Hematopoietic multipotent progenitor cell treated with erythropoietin and hydrocortisone succinate and interleukin-3 and kit ligand, for 6 days (in vitro differentiated cells): ENCODE results near the gene PSMA6.
"Not testable (repeated sequence)": the region's sequence is repeated elsewhere in the genome, so short reads cannot be mapped to it uniquely, and the experiment has no call there.

Experiments
- DNase-seq: peaks from one replicate; pipeline ENCODE4 v3.0.0-alpha.2; 2015

Gene PSMA6

DNA sequence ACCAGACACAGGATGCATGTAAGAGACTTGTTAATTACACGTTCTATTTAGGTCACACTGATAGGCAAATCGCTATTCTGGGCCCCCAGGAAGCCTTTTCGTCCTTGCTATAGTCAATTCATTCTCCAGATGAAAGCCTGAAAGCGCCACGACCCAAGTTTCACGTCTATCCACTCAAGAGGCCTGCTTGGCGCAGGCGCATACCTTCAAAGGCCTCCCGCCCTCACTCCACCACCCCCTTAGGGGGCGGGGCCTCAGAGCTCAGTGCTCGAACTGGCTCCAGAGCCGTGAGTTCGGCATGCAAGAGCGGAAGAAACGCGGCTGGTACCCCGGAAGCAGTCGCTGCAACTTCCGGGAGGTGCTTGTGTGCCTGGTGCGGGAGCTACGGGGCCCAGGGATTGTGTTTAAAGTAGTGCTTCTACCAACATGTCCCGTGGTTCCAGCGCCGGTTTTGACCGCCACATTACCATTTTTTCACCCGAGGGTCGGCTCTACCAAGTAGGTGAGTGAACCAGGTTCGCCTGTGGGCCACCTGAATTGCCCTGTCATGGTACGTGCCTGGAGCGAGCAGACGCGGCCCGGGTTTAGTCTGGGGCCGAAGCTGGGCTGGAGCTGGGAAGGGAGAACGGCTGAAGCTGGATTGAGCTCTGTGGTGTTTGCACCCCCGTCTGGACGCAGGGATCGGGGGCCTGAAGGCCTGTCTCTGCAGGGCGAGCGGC, at the start of gene PSMA6:
Gene PSMA6, plus strand, starts transcription at position 332 of the 719 bp plus-strand sequence. Its CDS starts 95 bp downstream, at position 427.
- DNase-seq: peak; percentile 100

GRCh38 chr14:35242599-35243311, 49.4 kb upstream of the PSMA6 start:
- no peak for DNase-seq

DNA sequence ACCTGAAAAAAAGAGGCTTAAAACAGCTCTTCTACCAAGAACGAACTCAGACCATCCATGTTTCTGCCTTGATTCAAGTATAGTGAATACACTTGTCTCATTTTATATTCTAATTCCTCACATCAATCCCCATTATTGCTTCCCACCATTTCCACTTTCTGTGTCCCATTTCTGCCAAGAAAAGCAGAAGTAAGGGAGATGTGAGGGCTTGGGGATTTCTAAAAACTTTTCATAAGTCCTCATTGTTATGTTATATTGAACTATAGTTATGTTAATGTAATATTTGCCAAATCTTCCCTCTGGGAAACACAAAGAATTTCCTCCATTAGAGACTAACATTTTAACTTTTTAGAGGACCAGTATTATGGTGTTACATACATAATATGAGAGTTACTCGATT, 48.2 kb upstream of the PSMA6 start:
- DNase-seq: no peak

DNA sequence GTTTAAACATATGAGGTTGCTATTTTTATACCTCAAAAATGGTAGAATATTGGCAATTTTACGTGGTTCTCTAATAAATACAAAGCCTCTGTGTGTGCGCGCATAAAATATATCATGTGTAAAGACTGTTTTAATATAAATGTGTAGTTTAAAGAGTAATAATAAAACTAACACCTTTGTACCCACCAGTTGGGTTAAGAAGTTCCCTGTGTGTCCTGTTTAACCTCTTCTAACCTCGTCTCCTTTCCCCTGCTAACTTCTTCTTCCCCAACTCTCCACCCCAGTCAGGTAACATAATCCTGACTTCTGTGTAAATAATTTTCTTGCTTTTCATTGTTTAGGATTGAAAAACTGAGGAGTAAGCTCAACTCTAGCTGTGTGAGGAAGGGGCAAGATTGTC, 47.6 kb upstream of the PSMA6 start:
- no peak for DNase-seq

DNA sequence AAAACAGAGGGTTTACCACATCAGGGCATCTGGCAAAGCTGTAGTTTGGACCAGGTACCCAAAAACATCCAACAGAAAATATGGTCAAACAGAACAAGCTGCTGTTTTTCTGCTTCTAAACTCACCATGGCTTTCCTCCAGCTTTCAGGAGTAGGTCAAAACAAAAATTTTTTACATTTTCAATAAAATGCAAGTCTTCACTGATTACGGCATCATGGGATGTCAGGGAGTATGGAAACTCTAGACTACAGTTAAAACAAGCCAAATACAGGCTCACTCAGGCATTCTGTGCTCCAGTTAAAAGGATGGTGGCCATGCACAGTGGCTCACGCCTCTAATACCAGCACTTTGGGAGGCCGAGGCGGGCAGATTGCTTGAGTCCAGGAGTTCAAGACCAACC, 47.1 kb upstream of the PSMA6 start:
- DNase-seq: no peak

- DNase-seq: no peak
Observed at GRCh38 chr14:35247777-35248475, 44.3 kb upstream of the PSMA6 start.

DNA sequence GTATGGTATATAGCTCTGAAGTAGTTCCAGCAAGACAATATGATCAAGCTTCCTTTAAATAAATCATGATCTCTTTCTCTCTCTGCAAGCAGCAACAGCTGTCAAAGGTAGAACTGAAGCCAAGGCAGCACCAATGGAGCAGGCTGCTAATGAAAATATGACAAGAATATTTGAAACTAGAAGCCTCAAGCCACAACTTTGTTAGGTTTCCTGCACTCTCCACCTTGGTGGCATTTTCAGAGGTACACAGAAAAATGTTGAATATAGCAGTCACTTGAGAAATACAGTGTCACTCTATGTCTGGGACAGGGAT, 43.8 kb upstream of the PSMA6 start:
- no peak for DNase-seq

DNA sequence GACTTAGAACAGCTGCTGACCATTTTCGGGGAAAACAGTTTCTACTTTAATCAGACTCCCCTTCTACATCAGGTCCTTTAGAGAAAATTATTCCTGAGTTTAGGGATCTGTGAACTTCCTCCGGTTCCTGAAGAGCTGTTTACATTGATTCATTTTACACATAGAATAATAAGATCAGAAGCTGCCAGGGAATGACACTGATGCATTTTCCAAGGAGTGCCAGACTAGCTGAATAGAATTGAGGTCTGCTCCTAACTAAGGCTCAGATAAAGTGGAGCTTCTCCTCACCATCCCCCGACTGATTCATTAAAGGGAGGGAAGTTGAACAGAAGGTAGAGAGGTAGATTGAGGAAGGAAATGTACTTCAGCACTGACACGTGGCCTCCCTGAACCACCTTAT, 41.9 kb upstream of the PSMA6 start:
- no peak for DNase-seq

DNA sequence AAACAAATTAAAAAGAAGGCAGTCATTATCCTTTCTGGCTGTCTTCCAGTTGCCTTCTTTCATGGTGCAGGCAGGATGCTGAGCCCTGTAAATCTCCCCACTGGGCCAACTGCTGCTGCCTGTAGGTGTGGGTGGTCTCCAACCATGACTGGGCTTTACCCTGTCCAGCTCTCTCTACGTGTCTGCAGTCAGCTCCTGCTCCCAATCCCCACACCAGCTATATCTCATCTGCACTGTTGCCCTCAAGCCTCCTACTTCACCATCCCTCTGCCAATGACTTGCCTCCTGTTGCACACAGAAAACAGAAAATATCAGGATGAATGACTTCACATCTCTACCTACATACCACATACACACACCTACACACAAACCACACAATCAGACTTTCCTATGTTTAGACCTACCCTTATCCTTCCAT, 39.7 kb upstream of the PSMA6 start:
- DNase-seq: no peak

DNA sequence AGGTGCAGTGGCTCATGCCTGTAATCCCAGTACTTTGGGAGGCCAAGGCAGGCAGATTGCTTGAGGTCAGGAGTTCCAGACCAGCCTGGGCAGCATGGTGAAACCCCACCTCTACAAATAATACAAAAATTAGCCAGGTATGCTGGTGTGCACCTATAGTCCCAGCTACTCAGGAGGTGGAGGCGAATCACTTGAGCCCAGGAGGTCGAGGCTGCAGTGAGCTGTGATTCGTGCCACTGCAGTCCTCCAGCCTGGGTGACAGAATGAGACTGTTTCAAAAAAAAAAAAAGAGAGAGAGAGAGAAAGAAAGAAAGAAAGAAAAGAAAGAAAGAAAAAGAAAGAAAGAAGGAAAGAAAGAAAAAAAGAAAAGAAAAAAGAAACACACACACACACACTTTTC, 39.1 kb upstream of the PSMA6 start:
- DNase-seq: not testable (repeated sequence)

GRCh38 chr14:35254034-35254622, 38.1 kb upstream of the PSMA6 start:
- DNase-seq: not testable (repeated sequence)

- no peak for DNase-seq
Observed at GRCh38 chr14:35254736-35255135, 37.4 kb upstream of the PSMA6 start.

- DNase-seq: no peak
Observed at GRCh38 chr14:35255711-35256110, 36.5 kb upstream of the PSMA6 start.

DNA sequence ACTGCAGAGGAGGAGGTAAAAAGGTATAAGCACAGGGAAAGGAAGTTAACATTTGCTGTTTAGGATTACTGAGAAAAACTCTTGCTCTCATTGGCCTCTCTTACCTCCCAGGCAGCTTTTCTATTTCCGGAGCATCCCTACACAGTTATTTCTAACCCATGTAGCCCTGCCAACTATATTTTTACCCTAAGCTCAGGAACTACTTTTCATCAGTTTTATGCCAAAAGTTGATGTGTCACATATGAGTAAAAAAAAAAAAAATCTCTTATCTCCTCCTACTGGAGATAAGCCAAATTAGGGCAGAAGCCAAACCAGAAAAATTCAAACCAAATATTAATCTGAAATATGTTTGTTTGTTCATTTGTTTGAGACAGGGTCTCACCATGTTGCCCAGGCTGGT, 34.4 kb upstream of the PSMA6 start:
- peak; percentile 54 for DNase-seq

DNA sequence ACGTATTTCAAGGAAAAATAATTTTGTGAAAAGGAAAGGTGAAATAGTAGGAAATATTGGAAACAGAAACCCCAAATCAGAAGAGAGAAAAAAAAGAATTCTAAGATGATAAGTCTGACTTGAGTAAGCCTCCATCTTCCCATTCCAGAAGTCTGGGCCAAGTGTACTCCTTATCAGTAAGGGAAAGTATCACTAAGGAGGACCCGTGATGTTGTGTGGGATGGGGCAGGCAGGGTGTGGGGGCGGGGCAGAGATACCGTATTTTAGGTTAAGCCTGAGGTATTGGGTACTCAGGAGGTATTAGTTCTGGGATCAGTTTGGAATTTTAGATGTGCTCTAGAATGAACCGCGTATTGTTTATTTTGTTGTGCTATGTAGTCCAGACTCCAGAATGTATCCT, 33.8 kb upstream of the PSMA6 start:
- DNase-seq: peak; percentile 35

DNA sequence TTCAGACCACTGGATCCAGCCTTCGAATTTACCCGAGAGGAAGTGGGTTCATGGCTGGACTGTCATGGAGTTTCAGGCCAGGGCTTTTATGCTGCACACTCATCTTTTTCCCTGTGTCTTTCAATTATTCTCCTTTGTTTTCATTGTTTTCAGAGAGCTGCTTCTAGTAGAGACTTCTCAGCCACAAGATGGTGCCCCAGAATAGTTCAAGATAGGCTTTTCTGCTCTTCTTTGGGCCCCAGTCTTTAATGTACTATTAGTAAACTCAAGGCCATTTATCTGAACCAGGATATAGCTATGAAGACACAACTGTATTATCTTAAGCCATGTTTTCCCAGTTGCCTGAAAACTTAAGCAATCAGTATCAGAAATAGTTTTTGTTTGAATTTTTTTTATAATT, 30.4 kb upstream of the PSMA6 start:
- DNase-seq: peak; percentile 27

DNA sequence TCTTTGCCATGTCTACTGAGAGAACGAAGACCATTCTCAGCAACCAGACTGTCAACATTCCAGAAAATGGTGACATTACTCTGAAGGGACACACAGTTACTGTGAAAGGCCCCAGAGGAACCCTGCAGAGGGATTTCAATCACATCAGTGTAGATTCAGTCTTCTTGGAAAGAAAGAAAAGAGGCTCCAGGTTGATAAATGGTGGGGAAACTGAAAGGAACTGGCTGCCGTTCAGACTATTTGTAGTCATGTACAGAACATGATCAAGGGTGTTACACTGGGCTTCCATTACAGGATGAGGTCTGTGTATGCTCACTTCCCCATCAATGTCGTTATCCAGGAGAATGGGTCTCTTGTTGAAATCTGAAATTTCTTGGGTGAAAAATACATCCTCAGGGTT, 29.7 kb upstream of the PSMA6 start:
- DNase-seq: no peak

GRCh38 chr14:35268946-35269345, 23.2 kb upstream of the PSMA6 start:
- DNase-seq: no peak

- DNase-seq: no peak
Observed at GRCh38 chr14:35274805-35275204, 17.4 kb upstream of the PSMA6 start.

- no peak for DNase-seq
Observed at GRCh38 chr14:35277179-35277578, 15.0 kb upstream of the PSMA6 start.

DNA sequence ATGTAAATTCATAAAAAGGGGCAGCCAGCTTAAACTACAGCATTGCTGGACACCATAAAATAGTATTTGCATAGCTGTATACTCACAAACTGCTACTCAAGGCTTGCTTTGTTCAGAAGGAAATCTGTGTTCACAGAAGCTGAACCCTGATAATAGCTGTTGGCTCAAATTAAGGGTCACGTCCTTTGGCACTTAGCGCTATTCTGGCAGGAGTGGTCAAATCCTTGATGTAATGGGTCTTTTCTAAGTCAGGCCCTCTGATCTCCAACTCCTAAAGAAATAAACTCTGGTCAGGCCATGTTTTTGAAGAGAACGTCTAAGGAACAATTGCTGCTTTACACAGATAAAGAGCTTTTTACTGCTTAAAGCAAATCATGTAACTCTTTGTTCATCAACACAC, 12.8 kb upstream of the PSMA6 start:
- no peak for DNase-seq

- DNase-seq: no peak
Observed at GRCh38 chr14:35281341-35281740, 10.8 kb upstream of the PSMA6 start.

DNA sequence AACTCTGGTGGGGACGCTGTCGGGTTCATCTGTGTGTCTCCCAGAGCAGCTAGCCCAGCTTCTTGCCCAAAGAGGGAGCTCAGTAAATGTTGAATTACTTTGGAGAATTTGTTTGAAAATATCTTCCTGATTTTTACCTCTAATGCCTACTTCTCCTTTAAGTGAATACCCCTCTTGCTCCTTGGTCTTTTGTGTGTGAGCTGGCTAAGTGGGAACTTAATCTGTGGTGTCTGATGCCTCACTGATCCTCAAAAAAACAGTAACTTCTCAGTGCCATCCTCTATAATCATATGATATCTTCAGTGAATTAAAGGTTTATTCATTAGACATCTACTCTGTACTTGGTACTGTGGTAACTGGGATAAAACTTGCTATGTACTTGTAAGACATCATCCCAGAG, 7.7 kb upstream of the PSMA6 start:
- no peak for DNase-seq
